GM10266 (cell line): ENCODE data around the gene THRSP.

Experiments used
- DNase-seq: peaks from one replicate; pipeline ENCODE4 v3.0.0; 2012; ENCODE audit errors: extremely low spot score
- TF ChIP-seq, protein P1 (sequence below): IDR thresholded peaks from 2 replicates; pipeline ENCODE4 v1.5.1; 2012; ENCODE audit warnings: mild to moderate bottlenecking, low read depth; ENCODE audit not compliant: control insufficient read depth, insufficient read depth; ENCODE audit errors: missing control alignments

THRSP gene

DNA sequence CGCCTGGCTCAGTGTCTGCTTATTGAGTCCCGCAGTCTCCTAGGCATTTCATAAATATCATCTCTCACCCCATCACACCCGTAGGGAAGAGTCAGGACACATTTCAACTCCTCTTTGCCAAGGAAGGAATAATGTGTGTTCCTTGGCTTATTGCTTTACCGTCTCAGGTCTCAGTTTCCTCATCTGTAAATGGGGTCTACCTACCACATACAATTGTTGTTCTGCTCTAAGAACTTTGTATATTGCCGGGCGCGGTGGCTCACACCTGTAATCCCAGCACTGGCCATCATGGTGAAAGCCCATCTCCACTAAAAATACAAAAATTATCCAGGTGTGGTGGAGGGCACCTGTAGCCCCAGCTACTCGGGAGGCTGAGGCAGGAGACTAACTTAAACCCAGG is 3.1 kb upstream of the THRSP start:
- no peak for DNase-seq
- TF ChIP-seq, protein P1, sequence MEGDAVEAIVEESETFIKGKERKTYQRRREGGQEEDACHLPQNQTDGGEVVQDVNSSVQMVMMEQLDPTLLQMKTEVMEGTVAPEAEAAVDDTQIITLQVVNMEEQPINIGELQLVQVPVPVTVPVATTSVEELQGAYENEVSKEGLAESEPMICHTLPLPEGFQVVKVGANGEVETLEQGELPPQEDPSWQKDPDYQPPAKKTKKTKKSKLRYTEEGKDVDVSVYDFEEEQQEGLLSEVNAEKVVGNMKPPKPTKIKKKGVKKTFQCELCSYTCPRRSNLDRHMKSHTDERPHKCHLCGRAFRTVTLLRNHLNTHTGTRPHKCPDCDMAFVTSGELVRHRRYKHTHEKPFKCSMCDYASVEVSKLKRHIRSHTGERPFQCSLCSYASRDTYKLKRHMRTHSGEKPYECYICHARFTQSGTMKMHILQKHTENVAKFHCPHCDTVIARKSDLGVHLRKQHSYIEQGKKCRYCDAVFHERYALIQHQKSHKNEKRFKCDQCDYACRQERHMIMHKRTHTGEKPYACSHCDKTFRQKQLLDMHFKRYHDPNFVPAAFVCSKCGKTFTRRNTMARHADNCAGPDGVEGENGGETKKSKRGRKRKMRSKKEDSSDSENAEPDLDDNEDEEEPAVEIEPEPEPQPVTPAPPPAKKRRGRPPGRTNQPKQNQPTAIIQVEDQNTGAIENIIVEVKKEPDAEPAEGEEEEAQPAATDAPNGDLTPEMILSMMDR: no peak

DNA sequence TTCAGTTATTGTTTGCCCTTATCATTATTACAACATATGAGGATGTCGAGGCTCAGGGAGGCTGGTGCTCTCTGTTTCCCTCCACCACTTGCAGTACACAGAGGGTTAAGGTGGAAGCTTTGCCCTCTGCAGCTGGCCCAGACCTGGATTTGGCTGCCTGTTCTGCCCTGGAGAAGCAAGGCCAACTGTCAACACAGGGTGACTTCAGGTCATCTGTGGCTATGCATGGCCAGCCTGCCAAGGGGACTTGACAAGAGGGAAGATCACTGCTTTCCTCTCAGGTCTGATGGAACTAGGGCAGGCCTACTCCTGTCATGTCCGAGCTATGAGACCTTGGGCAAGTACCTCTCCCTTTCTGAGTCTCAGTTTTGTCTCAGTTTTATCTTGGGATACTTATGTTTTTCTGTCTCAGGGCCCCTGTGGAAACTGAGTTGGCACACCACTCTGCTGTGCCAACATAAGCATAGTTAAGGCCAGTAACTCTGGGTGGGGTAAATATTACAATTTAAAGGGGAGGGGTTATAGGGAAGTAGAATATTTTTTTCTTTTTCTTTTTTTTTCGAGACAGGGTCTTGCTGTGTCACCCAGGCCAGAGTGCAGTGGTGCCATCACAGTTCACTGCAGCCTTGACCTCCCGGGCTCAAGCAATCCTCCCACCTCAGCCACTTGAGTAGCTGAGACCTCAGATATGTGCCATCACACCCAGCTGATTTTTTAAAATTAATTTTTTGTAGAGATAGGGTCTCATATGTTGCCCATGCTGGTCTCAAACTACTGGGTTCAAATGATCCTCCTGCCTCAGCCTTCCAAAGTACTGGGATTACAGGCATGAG is 2.4 kb upstream of the THRSP start:
- TF ChIP-seq, protein P1: no peak
- no peak for DNase-seq

DNA sequence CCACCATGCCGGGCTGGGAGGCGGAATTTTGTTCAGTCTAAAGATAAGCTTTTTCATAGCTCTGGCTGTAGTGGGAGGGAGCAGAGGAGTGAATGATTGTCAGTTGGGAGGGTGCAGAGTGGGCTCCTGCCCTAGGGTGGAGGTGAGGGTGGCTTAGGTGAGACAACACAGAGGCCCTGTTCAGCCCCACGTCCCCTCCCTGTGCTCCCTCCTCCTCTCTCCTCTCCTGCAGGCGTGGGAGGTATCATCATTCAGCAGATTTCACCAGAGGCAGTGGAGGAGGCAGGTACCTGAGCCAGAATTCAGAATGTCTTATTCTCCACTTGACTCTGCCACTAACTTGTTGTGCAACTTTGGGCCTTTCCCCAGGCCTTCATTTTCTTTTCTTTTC is 1.7 kb upstream of the THRSP start:
- no peak for DNase-seq
- TF ChIP-seq, protein P1: no peak

DNA sequence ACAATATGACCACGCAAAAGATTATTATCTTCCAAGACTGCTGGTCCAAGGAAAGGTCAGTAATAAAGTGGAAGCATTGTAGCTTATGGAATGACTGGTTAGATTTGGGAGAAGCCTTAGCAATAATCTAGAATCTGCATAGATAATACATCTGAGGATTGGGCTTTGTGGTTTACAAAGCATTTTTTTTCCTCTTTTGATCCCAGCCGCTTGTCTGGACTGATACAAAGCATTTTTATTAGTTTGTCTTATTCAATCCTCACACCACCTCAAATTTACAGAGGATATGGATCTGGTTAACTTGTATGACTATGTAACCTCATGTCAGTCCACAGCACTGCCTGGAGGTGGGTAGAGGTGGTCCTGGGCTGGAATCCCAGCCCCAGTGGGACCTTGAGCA is 990 bp upstream of the THRSP start:
- DNase-seq: no peak
- TF ChIP-seq, protein P1: no peak

DNA sequence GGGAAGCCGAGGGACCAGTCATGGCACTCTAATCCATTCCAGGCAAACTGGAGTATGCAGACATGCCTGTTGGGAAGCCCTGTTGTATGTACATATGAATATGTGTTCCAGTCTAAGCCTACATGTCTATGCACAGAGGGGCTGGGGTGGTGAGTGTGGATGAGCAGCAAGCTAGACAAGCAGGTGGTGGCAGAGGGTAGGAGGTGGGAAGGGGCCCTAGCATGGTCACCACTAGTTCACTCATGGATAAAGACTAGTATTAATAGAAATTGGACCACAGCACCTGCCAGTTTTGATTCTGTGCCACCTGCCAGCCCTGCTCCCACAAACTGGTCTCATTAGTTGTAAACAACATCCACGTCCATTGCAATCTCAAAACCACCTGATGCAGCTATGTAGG is 1.5 kb downstream of the THRSP start:
- DNase-seq: no peak
- TF ChIP-seq, protein P1: no peak

DNA sequence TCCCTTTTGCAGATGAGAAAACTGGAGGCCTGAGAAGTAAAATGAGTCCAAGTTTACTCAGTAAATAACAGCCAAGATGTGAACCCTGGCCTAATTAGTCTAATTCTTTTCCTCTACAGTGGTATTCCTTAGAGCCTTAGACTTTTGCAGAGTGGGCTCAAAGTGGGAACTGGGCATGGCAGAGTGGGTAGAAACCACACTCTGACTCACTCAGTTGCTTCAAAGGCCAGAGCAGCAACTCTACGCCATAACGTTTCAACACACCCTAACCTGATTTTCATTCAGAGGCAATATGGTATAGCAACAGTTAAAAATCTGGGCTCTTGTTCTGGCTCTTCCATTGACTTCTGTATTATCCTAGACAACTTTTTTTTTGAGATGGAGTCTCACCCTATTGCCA is 2.8 kb downstream of the THRSP start:
- TF ChIP-seq, protein P1: no peak

DNA sequence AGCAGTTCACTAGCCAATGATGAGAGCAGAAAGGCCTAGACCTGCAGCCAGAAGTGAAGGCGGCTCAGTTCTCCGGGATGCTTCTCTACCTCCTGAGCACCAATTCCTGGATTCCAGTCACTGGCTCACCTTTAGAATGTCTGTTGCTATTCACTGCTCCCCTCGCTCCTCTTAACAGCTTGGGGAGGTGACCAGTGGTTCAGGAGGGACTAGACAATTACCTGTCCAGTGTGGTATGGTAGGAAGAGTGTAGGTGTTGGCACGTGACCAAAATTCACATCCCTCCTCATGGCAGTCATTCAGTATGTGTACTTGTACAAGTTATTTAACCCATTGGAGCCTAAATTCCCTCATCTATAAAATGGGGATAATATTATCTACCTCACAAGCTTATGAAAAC is 4.0 kb downstream of the THRSP start:
- DNase-seq: no peak
- TF ChIP-seq, protein P1: no peak

More for the DNA sequence above, 2.8 kb downstream of the THRSP start:
- no peak for DNase-seq
